ENCODE measurements around the gene RNF144A. TPM values are rescaled to one million over a fixed set of nuclear protein-coding genes. Genes with fewer than 3 reads are reported as not detected.

The RNF144A gene
- total RNA-seq, 4 donors from 2014 or later = 9.1 to 16.5 (median 13.9) TPM

DNA sequence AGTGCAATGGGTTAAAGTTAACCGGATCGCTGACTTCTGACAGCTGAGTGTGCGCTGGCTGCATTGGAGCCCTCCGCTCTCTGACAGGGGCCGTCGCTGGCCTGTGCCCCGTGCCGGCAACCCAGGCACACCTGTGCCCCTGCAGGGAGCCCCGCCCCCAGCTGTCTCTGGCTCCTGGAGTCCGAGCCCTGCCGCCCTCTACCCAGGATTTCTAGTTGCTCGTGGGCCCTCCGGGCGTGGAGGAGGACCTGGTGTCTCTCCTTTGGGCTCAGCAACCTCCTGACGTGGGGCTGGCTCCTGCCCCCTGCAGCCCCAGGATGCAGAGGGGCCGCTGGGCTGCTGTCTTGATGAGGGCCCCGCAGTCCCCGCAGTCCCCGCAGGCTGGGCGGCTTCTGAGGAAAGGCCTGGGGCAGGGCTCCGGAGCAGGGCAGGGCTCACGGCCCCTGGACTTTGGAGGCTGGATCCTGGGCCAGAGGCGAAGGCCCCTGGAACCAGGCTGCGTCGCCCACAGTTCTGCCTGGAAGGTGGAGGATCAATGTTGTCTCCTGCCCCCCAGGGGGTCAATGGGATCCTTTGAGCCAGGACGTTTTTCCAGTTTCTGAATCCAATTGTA is 172.8 kb downstream of the RNF144A start:
- H3K27me3 ChIP-seq = no peaks in the 10 kb centered on the region
- DNase-seq = no peak
- H3K36me3 ChIP-seq = no peaks in the 10 kb centered on the region
- TF ChIP-seq POLR2A (IDR thresholded peaks at IDR 0.05) (no peak), CTCF (IDR thresholded peaks at IDR 0.05) (no peak)
- H3K4me3 ChIP-seq = no peak overlapping the region
- H3K4me1 ChIP-seq = peaks cover 0 to 4% (median 0%) of the 10 kb centered on the region in 4 donors
- no peak overlapping the region for H3K27ac ChIP-seq
- H3K9me3 ChIP-seq = no peaks in the 10 kb centered on the region

GRCh38 chr2:7093376-7093775 is 176.2 kb downstream of the RNF144A start:
- Histone ChIP-seq H3K36me3 (no peaks in the 10 kb centered on the region), H3K4me1 (peaks cover 0 to 9% (median 0%) of the 10 kb centered on the region in 4 donors), H3K27ac (no peak overlapping the region), H3K4me3 (no peak overlapping the region), H3K27me3 (no peaks in the 10 kb centered on the region), H3K9me3 (no peaks in the 10 kb centered on the region)
- TF ChIP-seq POLR2A (IDR thresholded peaks at IDR 0.05) (no peak), CTCF (IDR thresholded peaks at IDR 0.05) (no peak)
- no peak for DNase-seq

Other genes with a start within 250 kb of the RNF144A start
- 10 to 100 TPM in 3 of 4 donors, 1 to 10 TPM in 1; 7.4 to 13.2 (median 11.4) TPM for gene CMPK2, start 51.5 kb upstream of the RNF144A start, total RNA-seq
- 1 to 10 TPM; 1.2 to 5.8 (median 2.2) TPM for gene RSAD2, start 39.6 kb upstream of the RNF144A start, total RNA-seq

All from Peyer's patch (tissue), 4 donors.